ENCODE results near the gene ACAD11. TPM values are rescaled to one million over a fixed set of nuclear protein-coding genes. Genes with fewer than 3 reads are reported as not detected.

Gene ACAD11
- total RNA-seq, 1 experiment from 2014 or later = 12.6 TPM

- no peak overlapping the region for H3K27ac ChIP-seq (ENCODE audit: low read depth, low read length)
- no peak overlapping the region for H3K9ac ChIP-seq (ENCODE audit: low read length)
- no peaks in the 10 kb centered on the region for H4K20me1 ChIP-seq (ENCODE audit: insufficient read depth)
- no peak for DNase-seq (ENCODE audit: low read depth, low spot score)
- no peak overlapping the region for H3K4me2 ChIP-seq (ENCODE audit: low read length)
- H3K79me2 ChIP-seq (ENCODE audit: insufficient read depth, low read length) = no peaks in the 10 kb centered on the region
- intact Hi-C loops (cut with micrococcal nuclease) = no loop called here
- ChIA-PET RAD21 (ENCODE audit: low non-redundant PET in 1 of 2, low total read pairs in 2 of 2, uncharacterized antibody in 2 of 2, unreplicated experiment in 2 of 2) (no interaction called here), CTCF (no interaction called here), POLR2A (no interaction called here)
- no peak overlapping the region for H3K4me3 ChIP-seq (replicated peaks in 1 of 2; ENCODE audit: low read depth in 1 of 2, low read length in 2 of 2)
- no peak for ATAC-seq
- no peak for TF ChIP-seq FOSL1 (IDR thresholded peaks at IDR 0.05; ENCODE audit: low read depth)
- no peak for TF ChIP-seq ZBTB33 (IDR thresholded peaks at IDR 0.05; ENCODE audit: extremely low read depth, insufficient replicate concordance, low read length)
- no peak for TF ChIP-seq EZH2phosphoT487 (IDR thresholded peaks at IDR 0.05; ENCODE audit: borderline replicate concordance)
- TF ChIP-seq CTCF (IDR thresholded peaks at IDR 0.05 in 2 of 3, conservative IDR thresholded peaks at IDR 0.05 in 1 of 3; ENCODE audit: borderline replicate concordance in 1 of 3, insufficient read depth in 1 of 3, low read depth in 2 of 3, low read length in 2 of 3) = no peak
- no peak for TF ChIP-seq SIN3A (IDR thresholded peaks at IDR 0.05; ENCODE audit: low read depth)
- TF ChIP-seq TCF7L2 (IDR thresholded peaks at IDR 0.05; ENCODE audit: borderline replicate concordance, extremely low read depth, insufficient read depth, insufficient read length) = no peak
- no peak for TF ChIP-seq SP1 (IDR thresholded peaks at IDR 0.05; ENCODE audit: low read depth)
- TF ChIP-seq POLR2AphosphoS5 (IDR thresholded peaks at IDR 0.05; ENCODE audit: low read depth, low read length) = no peak
- TF ChIP-seq CEBPB (IDR thresholded peaks at IDR 0.05; ENCODE audit: low read depth) = no peak
- TF ChIP-seq POLR2A (IDR thresholded peaks at IDR 0.05; ENCODE audit: borderline replicate concordance, extremely low read depth, insufficient read depth, insufficient read length) = no peak
- no peak overlapping the region for H2AFZ ChIP-seq (ENCODE audit: low read depth, low read length, poor library complexity, severe bottlenecking)
- H3K36me3 ChIP-seq (ENCODE audit: control insufficient read depth in 1 of 2, insufficient read depth in 2 of 2, low read length in 2 of 2) = no peaks in the 10 kb centered on the region
- no peaks in the 10 kb centered on the region for H3K9me2 ChIP-seq (ENCODE audit: insufficient read depth)
- H3K9me3 ChIP-seq (ENCODE audit: control insufficient read depth in 1 of 2, insufficient read depth in 1 of 2, low read depth in 1 of 2, low read length in 2 of 2) = no peaks in the 10 kb centered on the region
- no TSS peak for BruUV-seq (replicated peaks)
- peaks cover 0 to 9% of the 10 kb centered on the region in 2 experiments; a peak in 2 of 4 replicates for H3K4me1 ChIP-seq (ENCODE audit: control insufficient read depth in 1 of 2, insufficient read depth in 2 of 2, low read length in 2 of 2)
- H3K27me3 ChIP-seq (ENCODE audit: insufficient read depth, low read length) = no peaks in the 10 kb centered on the region
Observed at GRCh38 chr3:132554437-132554836, 105.2 kb downstream of the ACAD11 start.

Measured in HCT116 (cell line).